ENCODE results near the gene HPSE2.
"Not testable (repeated sequence)": the region's sequence is repeated elsewhere in the genome, so short reads cannot be mapped to it uniquely, and the experiment has no call there.

The HPSE2 gene

GRCh38 chr10:99235658-99236626, at the start of gene HPSE2:
Gene HPSE2, minus strand, starts transcription at chr10:99235852.
- DNase-seq (ENCODE audit: low read depth in 2 of 2): no peak

GRCh38 chr10:99280472-99280871, 44.8 kb upstream of the HPSE2 start:
- DNase-seq (ENCODE audit: low read depth in 2 of 2): no peak

GRCh38 chr10:99279626-99280111, 44.0 kb upstream of the HPSE2 start:
- DNase-seq (ENCODE audit: low read depth in 2 of 2): no peak

- no peak for DNase-seq (ENCODE audit: low read depth in 2 of 2)
These were observed 41.3 kb upstream of the HPSE2 start for GRCh38 chr10:99276848-99277486.

GRCh38 chr10:99266383-99266782, 30.7 kb upstream of the HPSE2 start:
- no peak for DNase-seq (ENCODE audit: low read depth in 2 of 2)

GRCh38 chr10:99248824-99249223, 13.2 kb upstream of the HPSE2 start:
- no peak for DNase-seq (ENCODE audit: low read depth in 2 of 2)

- not testable (repeated sequence) for DNase-seq (ENCODE audit: low read depth in 2 of 2)
These were observed 12.2 kb upstream of the HPSE2 start for GRCh38 chr10:99247893-99248292.

- no peak for DNase-seq (ENCODE audit: low read depth in 2 of 2)
These were observed 1.1 kb upstream of the HPSE2 start for GRCh38 chr10:99236627-99237309.

- DNase-seq (ENCODE audit: low read depth in 2 of 2): no peak
These were observed 628 bp downstream of the HPSE2 start for GRCh38 chr10:99234791-99235657.

- peak in 1 of 2 donors; percentile 37 for DNase-seq (ENCODE audit: low read depth in 2 of 2)
These were observed 1.4 kb downstream of the HPSE2 start for GRCh38 chr10:99234041-99234790.

- no peak for DNase-seq (ENCODE audit: low read depth in 2 of 2)
These were observed 2.0 kb downstream of the HPSE2 start for GRCh38 chr10:99233689-99234037.

- DNase-seq (ENCODE audit: low read depth in 2 of 2): no peak
These were observed 2.5 kb downstream of the HPSE2 start for GRCh38 chr10:99233000-99233688.

GRCh38 chr10:99232360-99232999, 3.2 kb downstream of the HPSE2 start:
- DNase-seq (ENCODE audit: low read depth in 2 of 2): no peak

- DNase-seq (ENCODE audit: low read depth in 2 of 2): no peak
These were observed 10.9 kb downstream of the HPSE2 start for GRCh38 chr10:99224766-99225165.

GRCh38 chr10:99207340-99207739, 28.3 kb downstream of the HPSE2 start:
- DNase-seq (ENCODE audit: low read depth in 2 of 2): no peak

GRCh38 chr10:99203310-99203709, 32.3 kb downstream of the HPSE2 start:
- no peak for DNase-seq (ENCODE audit: low read depth in 2 of 2)

- DNase-seq (ENCODE audit: low read depth in 2 of 2): no peak
These were observed 62.7 kb downstream of the HPSE2 start for GRCh38 chr10:99172950-99173349.

- no peak for DNase-seq (ENCODE audit: low read depth in 2 of 2)
These were observed 63.4 kb downstream of the HPSE2 start for GRCh38 chr10:99172128-99172738.

- DNase-seq (ENCODE audit: low read depth in 2 of 2): no peak
These were observed 65.5 kb downstream of the HPSE2 start for GRCh38 chr10:99170116-99170675.
